Endothelial cell (in vitro differentiated cells): ENCODE data around the gene GRM4. TPM values are rescaled to one million over a fixed set of nuclear protein-coding genes. Genes with fewer than 3 reads are reported as not detected.

ENCODE experiments used
- DNase-seq: peaks from one replicate; pipeline ENCODE4 v3.0.0; 2021; ENCODE audit warnings: low spot score
- H3K27ac Mint-ChIP-seq: one replicate; pipeline ENCODE4 v1.8.0; 2021; ENCODE audit warnings: mixed read lengths, inconsistent platforms; ENCODE audit not compliant: unreplicated experiment
- H3K27me3 Mint-ChIP-seq: one replicate; pipeline ENCODE4 v1.8.0; 2021; ENCODE audit warnings: mild to moderate bottlenecking, moderate library complexity, mixed read lengths, inconsistent platforms; ENCODE audit not compliant: unreplicated experiment
- H3K36me3 Mint-ChIP-seq: one replicate; pipeline ENCODE4 v1.8.0; 2021; ENCODE audit warnings: mild to moderate bottlenecking, low read depth, mixed read lengths, inconsistent platforms; ENCODE audit not compliant: unreplicated experiment
- H3K4me1 Mint-ChIP-seq: one replicate; pipeline ENCODE4 v1.8.0; 2021; ENCODE audit warnings: mild to moderate bottlenecking, mixed read lengths, inconsistent platforms; ENCODE audit not compliant: unreplicated experiment
- H3K4me3 Mint-ChIP-seq: one replicate; pipeline ENCODE4 v1.8.0; 2021; ENCODE audit warnings: mild to moderate bottlenecking, mixed read lengths, inconsistent platforms; ENCODE audit not compliant: unreplicated experiment
- H3K9me3 Mint-ChIP-seq: one replicate; pipeline ENCODE4 v1.8.0; 2021; ENCODE audit warnings: mixed read lengths, inconsistent platforms; ENCODE audit not compliant: unreplicated experiment
- total RNA-seq: library from RNA; stranded (reverse); fragmentation: NEBNext Ultra II Directional; extraction: Animal tissue kit (Norgen Biotek cat#: 25700); gene quantifications from one replicate; pipeline ENCODE4 v1.2.1, GENCODE V29; 2021; ENCODE audit not compliant: unreplicated experiment
- TF ChIP-seq, protein P1 (sequence below): fragments of 200-600 bp; sonication (generic); IDR thresholded peaks from one replicate; pipeline ENCODE4 v1.5.0; 2021; ENCODE audit warnings: antibody characterized with exemption; ENCODE audit not compliant: unreplicated experiment

GRM4 gene
- total RNA-seq, 1 donor from 2014 or later, result 2.6 TPM

DNA sequence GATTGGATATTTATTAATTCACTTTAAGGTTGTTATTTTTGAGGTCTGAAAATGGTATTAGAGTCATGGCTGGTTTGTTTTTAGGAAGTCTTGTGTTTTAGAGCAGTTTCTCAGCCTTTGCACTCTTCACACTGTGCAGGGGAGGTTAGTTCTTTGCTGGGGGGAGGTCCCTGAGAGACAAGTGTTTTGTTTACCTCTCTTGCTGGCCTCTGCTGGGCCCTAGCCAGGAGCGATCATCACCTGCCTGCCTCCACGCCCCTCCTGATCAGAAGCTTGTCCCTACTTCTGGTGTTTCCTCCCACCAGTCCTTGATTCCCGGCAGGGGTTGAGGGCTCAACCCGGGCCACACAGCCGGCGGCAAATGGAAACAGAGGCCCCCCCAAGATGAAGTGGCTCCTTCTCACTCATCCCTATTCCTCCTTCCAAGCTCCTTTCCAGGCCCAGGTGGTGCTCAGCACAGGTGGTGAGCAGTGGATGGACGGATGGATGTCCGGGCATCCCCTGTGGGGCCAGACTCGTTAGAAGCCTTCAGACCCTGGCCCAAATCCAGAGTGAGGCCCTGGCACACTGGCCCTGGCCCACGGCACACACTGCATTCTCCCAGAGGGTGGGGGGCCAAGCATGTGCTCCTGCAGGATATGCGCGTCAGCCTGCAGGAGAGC is 51.3 kb downstream of the GRM4 start:
- Mint-ChIP-seq H3K36me3 (no peaks in the 10 kb centered on the region), H3K27ac (no peak overlapping the region), H3K27me3 (peaks cover 10% of the 10 kb centered on the region), H3K4me1 (peaks cover 1% of the 10 kb centered on the region), H3K9me3 (no peaks in the 10 kb centered on the region), H3K4me3 (no peak overlapping the region)
- TF ChIP-seq, protein P1, sequence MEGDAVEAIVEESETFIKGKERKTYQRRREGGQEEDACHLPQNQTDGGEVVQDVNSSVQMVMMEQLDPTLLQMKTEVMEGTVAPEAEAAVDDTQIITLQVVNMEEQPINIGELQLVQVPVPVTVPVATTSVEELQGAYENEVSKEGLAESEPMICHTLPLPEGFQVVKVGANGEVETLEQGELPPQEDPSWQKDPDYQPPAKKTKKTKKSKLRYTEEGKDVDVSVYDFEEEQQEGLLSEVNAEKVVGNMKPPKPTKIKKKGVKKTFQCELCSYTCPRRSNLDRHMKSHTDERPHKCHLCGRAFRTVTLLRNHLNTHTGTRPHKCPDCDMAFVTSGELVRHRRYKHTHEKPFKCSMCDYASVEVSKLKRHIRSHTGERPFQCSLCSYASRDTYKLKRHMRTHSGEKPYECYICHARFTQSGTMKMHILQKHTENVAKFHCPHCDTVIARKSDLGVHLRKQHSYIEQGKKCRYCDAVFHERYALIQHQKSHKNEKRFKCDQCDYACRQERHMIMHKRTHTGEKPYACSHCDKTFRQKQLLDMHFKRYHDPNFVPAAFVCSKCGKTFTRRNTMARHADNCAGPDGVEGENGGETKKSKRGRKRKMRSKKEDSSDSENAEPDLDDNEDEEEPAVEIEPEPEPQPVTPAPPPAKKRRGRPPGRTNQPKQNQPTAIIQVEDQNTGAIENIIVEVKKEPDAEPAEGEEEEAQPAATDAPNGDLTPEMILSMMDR, result no peak
- no peak for DNase-seq

DNA sequence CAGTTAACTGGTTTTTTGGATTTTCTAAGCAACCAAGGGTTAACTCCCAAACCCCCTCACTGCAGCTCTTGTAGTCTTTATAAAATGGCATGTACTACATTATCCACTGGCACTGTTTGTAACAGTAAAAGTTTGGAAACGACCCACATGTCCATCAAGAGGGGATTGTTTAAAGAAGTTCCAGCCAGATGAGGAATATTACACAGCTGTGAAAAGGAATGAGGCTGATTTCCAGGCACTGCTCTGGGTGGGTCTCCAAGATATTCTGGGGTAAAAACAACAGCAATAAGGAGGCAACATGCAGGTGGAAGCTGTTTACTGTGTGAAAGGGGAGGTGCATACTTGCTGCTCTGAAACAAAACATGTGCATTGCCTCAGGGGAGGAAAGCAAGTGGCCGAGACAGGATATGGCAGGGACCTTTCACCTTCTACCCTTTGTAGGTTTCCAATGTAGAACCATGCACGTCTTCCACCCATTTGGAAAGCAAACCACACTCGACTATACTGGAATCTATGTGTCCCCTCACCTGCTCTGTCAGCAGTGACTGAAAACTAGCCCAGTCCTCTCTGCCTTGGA is 51.9 kb downstream of the GRM4 start:
- peaks cover 3% of the 10 kb centered on the region for H3K4me1 Mint-ChIP-seq
- H3K27me3 Mint-ChIP-seq, result peaks cover 10% of the 10 kb centered on the region
- no peak for DNase-seq
- no peak overlapping the region for H3K27ac Mint-ChIP-seq
- no peaks in the 10 kb centered on the region for H3K36me3 Mint-ChIP-seq
- H3K4me3 Mint-ChIP-seq, result no peak overlapping the region
- TF ChIP-seq, protein P1, result no peak
- H3K9me3 Mint-ChIP-seq, result no peaks in the 10 kb centered on the region

DNA sequence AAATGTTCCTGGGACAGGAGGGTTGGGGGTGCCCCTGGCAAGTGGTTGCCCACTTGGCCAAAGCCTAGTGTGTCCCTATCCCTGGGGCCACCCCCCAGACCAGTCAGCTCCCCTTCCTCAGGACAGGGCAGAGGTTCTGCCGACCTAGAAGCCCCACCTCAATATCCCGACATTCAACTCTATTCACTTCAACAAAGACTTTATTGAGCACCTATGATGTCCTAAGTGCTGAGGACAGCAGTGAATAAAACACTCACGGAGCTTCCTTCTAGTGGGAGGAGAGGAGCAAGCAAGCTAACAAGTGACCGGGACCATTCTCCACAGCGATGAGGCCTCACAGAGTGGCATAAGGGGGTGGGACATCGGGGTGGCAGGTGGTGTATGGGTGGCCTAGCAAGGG is 52.7 kb downstream of the GRM4 start:
- Mint-ChIP-seq H3K36me3 (no peaks in the 10 kb centered on the region), H3K4me3 (no peak overlapping the region), H3K27ac (no peak overlapping the region), H3K27me3 (peaks cover 10% of the 10 kb centered on the region), H3K9me3 (no peaks in the 10 kb centered on the region), H3K4me1 (peaks cover 3% of the 10 kb centered on the region)
- DNase-seq, result no peak
- TF ChIP-seq, protein P1, result no peak

DNA sequence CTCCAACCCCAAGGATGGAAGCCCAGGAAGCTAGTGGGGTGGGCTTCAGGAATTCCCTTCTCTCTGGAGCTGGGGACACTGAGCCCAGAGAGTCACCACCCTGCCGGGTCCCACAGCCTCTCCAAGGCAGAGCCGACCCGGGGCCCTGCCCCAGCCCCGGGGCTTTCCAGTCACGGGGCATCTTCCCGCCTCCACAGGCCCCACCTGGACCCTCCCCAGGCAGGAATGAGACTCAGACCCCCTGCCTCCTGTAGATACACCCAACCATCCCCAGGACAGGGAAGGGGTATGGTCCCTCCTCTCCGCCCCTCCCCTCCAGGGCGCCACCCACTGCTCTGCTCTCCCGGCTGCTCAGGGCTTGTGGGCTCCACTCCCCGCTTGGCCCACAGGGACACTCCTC is 53.3 kb downstream of the GRM4 start:
- Mint-ChIP-seq H3K9me3 (no peaks in the 10 kb centered on the region), H3K27ac (no peak overlapping the region), H3K36me3 (no peaks in the 10 kb centered on the region), H3K4me1 (peaks cover 3% of the 10 kb centered on the region), H3K27me3 (peaks cover 7% of the 10 kb centered on the region), H3K4me3 (no peak overlapping the region)
- TF ChIP-seq, protein P1, result no peak
- no peak for DNase-seq

DNA sequence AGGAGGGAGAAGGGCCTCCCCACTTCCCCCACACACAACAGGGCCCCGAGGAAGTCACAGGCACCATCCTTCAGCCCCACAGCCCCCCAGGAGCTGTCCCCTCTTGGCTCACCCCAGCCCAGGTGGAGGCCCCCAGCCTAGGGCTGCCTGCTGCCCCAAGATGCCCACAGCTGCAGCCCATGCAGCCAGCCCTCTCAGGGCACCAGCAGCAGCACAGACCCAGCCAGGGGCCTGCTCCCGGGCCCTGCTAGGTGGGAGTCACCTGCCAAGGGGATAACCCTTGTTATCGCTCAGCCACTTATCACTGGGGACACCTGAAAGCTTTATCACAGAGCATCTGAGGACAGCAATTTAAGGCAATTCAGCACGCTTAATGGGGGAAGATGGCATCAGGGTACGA is 55.0 kb downstream of the GRM4 start:
- Mint-ChIP-seq H3K4me1 (peaks cover 3% of the 10 kb centered on the region), H3K36me3 (no peaks in the 10 kb centered on the region), H3K4me3 (no peak overlapping the region), H3K27me3 (peaks cover 7% of the 10 kb centered on the region), H3K27ac (no peak overlapping the region), H3K9me3 (no peaks in the 10 kb centered on the region)
- TF ChIP-seq, protein P1, result no peak
- no peak for DNase-seq
